GM12878 (cell line): ENCODE data around the gene SPPL3. TPM values are rescaled to one million over a fixed set of nuclear protein-coding genes. Genes with fewer than 3 reads are reported as not detected.

Experiments
- ATAC-seq: fragments of 200-7000 bp; cut with Tn5 transposase; 3 replicates; pipeline ENCODE4 v1.9.1; 2020; ENCODE audit warnings: mild to moderate bottlenecking, moderate library complexity
- BruUV-seq: library from RNA; stranded (reverse); fragments of 400-500 nt; replicated peaks from 2 replicates; lab custom pipeline; 2021; lab: Mats Ljungman, UMichigan
- CTCF ChIA-PET: fragments of 300-600 bp; sonication (Branson Sonifier 250); formaldehyde crosslinking; extraction: SDS; loops from one replicate; lab custom pipeline; 2021; ENCODE audit warnings: inconsistent platforms; lab: Yijun Ruan, JAX
- POLR2A ChIA-PET: fragments of 350-600 bp; formaldehyde crosslinking; extraction: SDS; loops from one replicate; lab custom pipeline; 2021; ENCODE audit warnings: inconsistent platforms; lab: Charles Lee
- RAD21 ChIA-PET: fragments of 300-600 bp; sonication (Branson Sonifier 250); formaldehyde crosslinking; loops from one replicate; lab custom pipeline; 2023; ENCODE audit warnings: antibody characterized with exemption; ENCODE audit not compliant: unreplicated experiment; lab: Charles Lee
- SMC1A ChIA-PET: fragments of 300-600 bp; sonication (Branson Sonifier 250); formaldehyde crosslinking; loops from one replicate; lab custom pipeline; 2023; ENCODE audit not compliant: unreplicated experiment, uncharacterized antibody; lab: Charles Lee
- DNase-seq: peaks from one replicate; pipeline ENCODE4 v3.0.0-alpha.2; 2011; ENCODE audit warnings: low read depth, low spot score
- FAIRE-seq: peaks from 3 replicates; lab custom pipeline; 2011; peaks lifted over from hg19 to GRCh38; lab: Jason Lieb, UNC
- H2AFZ ChIP-seq: 2 replicates; pipeline ENCODE4 v1.6.0; 2011; ENCODE audit warnings: low read depth, low read length, control low read depth; ENCODE audit not compliant: control insufficient read depth
- H3K27ac ChIP-seq: 2 replicates; pipeline ENCODE4 v1.5.1; 2011; ENCODE audit warnings: control low read depth; ENCODE audit not compliant: control insufficient read depth, insufficient read depth
- H3K27me3 ChIP-seq, 2 experiments: replicated peaks in 1 of 2; 2 replicates each; pipeline versions ENCODE4 v1.6.0 to v1.6.1; 2011; ENCODE audit warnings: low read length in 1 of 2; ENCODE audit not compliant: control insufficient read depth in 2 of 2, insufficient read depth in 2 of 2
- H3K36me3 ChIP-seq, 2 experiments: 2 replicates each; pipeline ENCODE4 v1.5.1; 2011; ENCODE audit warnings: low read length in 1 of 2; ENCODE audit not compliant: control insufficient read depth in 2 of 2, insufficient read depth in 2 of 2
- H3K4me1 ChIP-seq: 2 replicates; pipeline ENCODE4 v1.6.1; 2011; ENCODE audit warnings: mild to moderate bottlenecking, low read length, moderate library complexity, mixed read lengths; ENCODE audit not compliant: control insufficient read depth, insufficient read depth
- H3K4me2 ChIP-seq: 2 replicates; pipeline ENCODE4 v1.6.0; 2011; ENCODE audit warnings: control low read depth; ENCODE audit not compliant: control insufficient read depth, insufficient read depth
- H3K4me3 ChIP-seq: fragments of 200-600 bp; sonication (generic); 2 replicates; pipeline ENCODE4 v1.5.1; 2016
- H3K79me2 ChIP-seq: 2 replicates; pipeline ENCODE4 v1.6.0; 2011; ENCODE audit warnings: low read length; ENCODE audit not compliant: control insufficient read depth, insufficient read depth
- H3K9ac ChIP-seq: 2 replicates; pipeline ENCODE4 v1.8.0; 2011; ENCODE audit warnings: low read length, control low read depth, mixed read lengths; ENCODE audit not compliant: control insufficient read depth, insufficient read depth
- H3K9me3 ChIP-seq: replicated peaks from 3 replicates; pipeline ENCODE4 v1.5.1; 2011; ENCODE audit warnings: mild to moderate bottlenecking, low read length; ENCODE audit not compliant: control insufficient read depth, insufficient read depth
- H4K20me1 ChIP-seq: 2 replicates; pipeline ENCODE4 v1.6.0; 2011; ENCODE audit not compliant: control insufficient read depth, insufficient read depth
- CBX5 ChIP-seq: sonication (generic); IDR thresholded peaks from 2 replicates; pipeline ENCODE4 v1.6.1; 2016; ENCODE audit warnings: low read depth, moderate library complexity, mild to moderate bottlenecking, inconsistent platforms
- DPF2 ChIP-seq: fragments of 450-650 bp; IDR thresholded peaks from 2 replicates; pipeline ENCODE4 v1.6.1; 2017; ENCODE audit warnings: mild to moderate bottlenecking
- E2F4 ChIP-seq: IDR thresholded peaks from 2 replicates; pipeline ENCODE4 v1.6.1; 2012; ENCODE audit warnings: low read depth, low read length, improper control_type of control experiment
- E4F1 ChIP-seq: fragments of 450-650 bp; IDR thresholded peaks from 2 replicates; pipeline ENCODE4 v1.6.1; 2018; ENCODE audit warnings: borderline replicate concordance, mild to moderate bottlenecking; ENCODE audit not compliant: partially characterized antibody
- EGR1 ChIP-seq, 2 experiments: IDR thresholded peaks; 1 replicate in 1 of 2; 2 replicates in 1 of 2; pipeline ENCODE4 v1.6.1; 2011 to 2012; ENCODE audit warnings: low read depth in 2 of 2, low read length in 2 of 2, borderline replicate concordance in 1 of 2, mild to moderate bottlenecking in 1 of 2, moderate library complexity in 1 of 2
- EP300 ChIP-seq, 2 experiments: fragments of 150-350 bp in 1 of 2; IDR thresholded peaks; 2 replicates each; pipeline ENCODE4 v1.6.1; 2011 to 2012; ENCODE audit warnings: low read depth in 2 of 2, low read length in 2 of 2, borderline replicate concordance in 1 of 2, improper control_type of control experiment in 1 of 2, inconsistent platforms in 1 of 2; ENCODE audit not compliant: control insufficient read depth in 1 of 2
- ESRRA ChIP-seq: IDR thresholded peaks from 2 replicates; pipeline ENCODE4 v1.6.1; 2012; ENCODE audit warnings: mild to moderate bottlenecking, low read length, improper control_type of control experiment
- FOXK2 ChIP-seq: fragments of 450-650 bp; IDR thresholded peaks from 2 replicates; pipeline ENCODE4 v1.6.1; 2017; ENCODE audit warnings: mild to moderate bottlenecking, moderate library complexity
- KAT2A ChIP-seq: conservative IDR thresholded peaks from 2 replicates; pipeline ENCODE4 v1.6.1; 2011; ENCODE audit warnings: low read depth, low read length; ENCODE audit not compliant: control insufficient read depth
- RAD21 ChIP-seq: IDR thresholded peaks from 2 replicates; pipeline ENCODE4 v1.6.1; 2011; ENCODE audit warnings: mild to moderate bottlenecking, low read depth, low read length, moderate library complexity; ENCODE audit not compliant: insufficient read depth
- SMAD1 ChIP-seq: fragments of 450-650 bp; IDR thresholded peaks from 2 replicates; pipeline ENCODE4 v1.6.1; 2018; ENCODE audit warnings: mild to moderate bottlenecking, low read depth; ENCODE audit not compliant: partially characterized antibody
- SMC3 ChIP-seq: IDR thresholded peaks from 2 replicates; pipeline ENCODE4 v1.6.1; 2011; ENCODE audit warnings: low read length, improper control_type of control experiment, borderline replicate concordance
- SRF ChIP-seq, 2 experiments: IDR thresholded peaks; 2 replicates each; pipeline ENCODE4 v1.6.1; 2011; ENCODE audit warnings: low read depth in 2 of 2, low read length in 2 of 2, mild to moderate bottlenecking in 1 of 2, moderate library complexity in 1 of 2
- ZBED1 ChIP-seq: IDR thresholded peaks from 2 replicates; pipeline ENCODE4 v1.6.1; 2016; ENCODE audit warnings: borderline replicate concordance
- ZNF687 ChIP-seq: fragments of 450-650 bp; IDR thresholded peaks from 2 replicates; pipeline ENCODE4 v1.6.1; 2017; ENCODE audit warnings: mild to moderate bottlenecking, moderate library complexity
- ZSCAN29 ChIP-seq: fragments of 450-650 bp; IDR thresholded peaks from 2 replicates; pipeline ENCODE4 v1.6.1; 2017; ENCODE audit warnings: mild to moderate bottlenecking, moderate library complexity
- WGBS: methylation state at CpG from one replicate; pipeline ENCODE4 v1.1.6; 2016; ENCODE audit warnings: low lambda C conversion rate; ENCODE audit not compliant: insufficient replicate concordance, insufficient coverage; ENCODE audit errors: missing lambda C conversion rate; 5-methylcytosine and 5-hydroxymethylcytosine counted together
- in situ Hi-C: fragments of 300-500 bp; cut with MboI; formaldehyde crosslinking; loops from 9 replicates; pipeline ENCODE4 v1.14.3; 2018; ENCODE audit warnings: mixed read lengths
- intact Hi-C: fragments of 100-400 bp; cut with micrococcal nuclease; formaldehyde crosslinking; loops from one replicate; pipeline ENCODE4 v1.14.2; 2022; ENCODE audit not compliant: unreplicated experiment
- polyA plus RNA-seq, 11 experiments: library from polyadenylated mRNA; depleted of rRNA in 4 of 11; unstranded in 6 of 11; stranded (reverse) in 5 of 11; fragments of >200 nt; fragmentation: Nextera tagmentation in 4 of 11; fragmentation: Illumina TruSeq in 1 of 11; extraction: Ambion mirVana in 4 of 11; extraction: Trizol in 1 of 11; gene quantifications; 1 replicate in 1 of 11; 2 replicates in 10 of 11; pipeline versions ENCODE4 v1.2.1 to v1.2.3, GENCODE V29; 2011 to 2016; ENCODE audit warnings: inconsistent platforms in 2 of 11, missing spikeins in 2 of 11, low read depth in 1 of 11
- total RNA-seq, 4 experiments: library from RNA; depleted of rRNA in 3 of 4; stranded (reverse); fragments of >200 nt in 3 of 4; fragmentation: Illumina TruSeq in 1 of 4; extraction: Trizol in 1 of 4; gene quantifications; 2 replicates each; pipeline versions ENCODE4 v1.2.1 to v1.2.3, GENCODE V29; 2013 to 2021

Gene SPPL3
- total and polyA plus RNA-seq, 10 of the 15 experiments (the other 5 are each of a cell fraction or from before 2014, with no cell fraction given), result 4.3 to 45.5 (median 11.7) TPM

- Histone ChIP-seq H2AFZ (no peak overlapping the region), H3K27ac (peak overlapping the region; percentile 27; the same call in 1 of the 2 replicates), H3K4me2 (peak overlapping the region; percentile 4; the same call in 1 of the 2 replicates), H3K9ac (no peak overlapping the region), H3K36me3 (no peaks in the 10 kb centered on the region; a peak in 1 of 4 replicates), H3K4me3 (no peak overlapping the region), H3K79me2 (peaks cover 54% of the 10 kb centered on the region), H4K20me1 (no peaks in the 10 kb centered on the region), H3K9me3 (peaks cover 3% of the 10 kb centered on the region; the same call in 2 of the 3 replicates), H3K4me1 (peaks cover 32% of the 10 kb centered on the region), H3K27me3 (no peaks in the 10 kb centered on the region)
- FAIRE-seq (no peak), ATAC-seq (no peak; the same call in 2 of the 3 replicates), DNase-seq (no peak)
- SMC1A ChIA-PET, result interaction anchor here (0.7 to 2.1 kb wide), 22 partner anchors 8 to 117 kb away, joined by 3 to 28 read pairs (median 4); no protein-coding TSS in a partner anchor
- intact Hi-C loops (loop anchor here (1.0 kb wide), 1 partner anchor 114 kb away; no protein-coding TSS in a partner anchor), in situ Hi-C loops (no loop called here)
- CTCF ChIA-PET, result interaction anchor here (0.6 to 2.2 kb wide), 34 partner anchors 10 to 240 kb away, joined by 3 to 35 read pairs (median 5); partner anchors contain the start of gene SPPL3
- RAD21 ChIA-PET, result interaction anchor here (0.6 to 2.2 kb wide), 16 partner anchors 9 to 276 kb away, joined by 3 to 21 read pairs (median 3); partner anchors contain the start of gene POP5
- POLR2A ChIA-PET, result interaction anchor here (0.6 to 1.2 kb wide), 5 partner anchors 13 to 115 kb away, joined by 4 to 7 read pairs (median 6); no protein-coding TSS in a partner anchor
- no TSS peak for BruUV-seq
- WGBS, result 53% methylated on average over 2 of the region's 2 CpGs
- TF ChIP-seq EP300 (IDR thresholded peaks at IDR 0.05; ENCODE audit: borderline replicate concordance in 1 of 2, control insufficient read depth in 1 of 2, low read depth in 2 of 2, low read length in 2 of 2), result no peak
- no peak for TF ChIP-seq KAT2A
- TF ChIP-seq ZNF687, result no peak
- no peak for TF ChIP-seq ZBED1
- TF ChIP-seq SRF (IDR thresholded peaks at IDR 0.05; ENCODE audit: low read depth in 2 of 2, low read length in 2 of 2), result no peak
- no peak for TF ChIP-seq SMAD1
- TF ChIP-seq RAD21, result peak; percentile 63
- TF ChIP-seq DPF2, result no peak
- no peak for TF ChIP-seq E2F4
- no peak for TF ChIP-seq FOXK2
- no peak for TF ChIP-seq ESRRA
- no peak for TF ChIP-seq CBX5
- no peak for TF ChIP-seq EGR1 (IDR thresholded peaks at IDR 0.05; ENCODE audit: borderline replicate concordance in 1 of 2, low read depth in 2 of 2, low read length in 2 of 2)
- TF ChIP-seq SMC3, result peak; percentile 35; the same call in 1 of the 2 replicates
- no peak for TF ChIP-seq ZSCAN29
- TF ChIP-seq E4F1, result no peak
Observed at GRCh38 chr12:120856980-120857379, 47.2 kb downstream of the SPPL3 start.
